ENCODE data around the gene CHCHD4. TPM values are rescaled to one million over a fixed set of nuclear protein-coding genes. Genes with fewer than 3 reads are reported as not detected.

Gene CHCHD4
- polyA plus RNA-seq, 3 donors, result 6.5 to 13.8 (median 13.6) TPM

- Mint-ChIP-seq H3K27ac (no peak overlapping the region), H3K36me3 (peaks cover 72 to 83% of the 10 kb centered on the region in 2 donors), H3K9me3 (no peaks in the 10 kb centered on the region), H3K4me1 (peaks cover 29% of the 10 kb centered on the region), H3K27me3 (ENCODE audit: low read depth in 3 of 3) (peaks cover 1 to 2% (median 2%) of the 10 kb centered on the region in 3 donors), H3K4me3 (no peak overlapping the region)
- Histone ChIP-seq H3K79me2 (ENCODE audit: insufficient read depth, low read length) (peaks cover 38% of the 10 kb centered on the region), H3K27me3 (ENCODE audit: control insufficient read depth in 2 of 2, insufficient read depth in 2 of 2, low read length in 2 of 2) (no peaks in the 10 kb centered on the region), H3K36me3 (replicated peaks in 1 of 2; ENCODE audit: control insufficient read depth in 1 of 2, insufficient read depth in 2 of 2, low read length in 2 of 2) (peaks cover 58 to 81% of the 10 kb centered on the region in 2 donors), H3K4me3 (replicated peaks in 1 of 3; ENCODE audit: low read depth in 2 of 3, low read length in 3 of 3) (no peak overlapping the region), H3K9ac (ENCODE audit: insufficient read depth, low read length, poor library complexity, severe bottlenecking) (no peak overlapping the region), H2AFZ (ENCODE audit: insufficient read depth, low read depth, low read length, poor library complexity, severe bottlenecking) (no peak overlapping the region), H3K4me1 (ENCODE audit: control insufficient read depth in 1 of 2, insufficient read depth in 2 of 2, low read length in 2 of 2) (peaks cover 15 to 16% of the 10 kb centered on the region in 2 donors), H3K4me2 (replicated peaks; ENCODE audit: extremely low read depth, low read length, poor library complexity, severe bottlenecking) (no peak overlapping the region), H4K20me1 (ENCODE audit: insufficient read depth, low read length) (peaks cover 45% of the 10 kb centered on the region), H3K27ac (ENCODE audit: low read depth in 1 of 2, low read length in 2 of 2) (no peak overlapping the region), H3K9me3 (replicated peaks in 1 of 2; ENCODE audit: control insufficient read depth in 1 of 2, insufficient read depth in 1 of 2, low read length in 2 of 2) (no peaks in the 10 kb centered on the region)
- intact Hi-C loops (cut with micrococcal nuclease), result no loop called here
- no CpG with 5 or more reads among the region's 4 CpGs for WGBS (ENCODE audit: insufficient coverage)
- no peak for DNase-seq
- TF ChIP-seq, protein P1, sequence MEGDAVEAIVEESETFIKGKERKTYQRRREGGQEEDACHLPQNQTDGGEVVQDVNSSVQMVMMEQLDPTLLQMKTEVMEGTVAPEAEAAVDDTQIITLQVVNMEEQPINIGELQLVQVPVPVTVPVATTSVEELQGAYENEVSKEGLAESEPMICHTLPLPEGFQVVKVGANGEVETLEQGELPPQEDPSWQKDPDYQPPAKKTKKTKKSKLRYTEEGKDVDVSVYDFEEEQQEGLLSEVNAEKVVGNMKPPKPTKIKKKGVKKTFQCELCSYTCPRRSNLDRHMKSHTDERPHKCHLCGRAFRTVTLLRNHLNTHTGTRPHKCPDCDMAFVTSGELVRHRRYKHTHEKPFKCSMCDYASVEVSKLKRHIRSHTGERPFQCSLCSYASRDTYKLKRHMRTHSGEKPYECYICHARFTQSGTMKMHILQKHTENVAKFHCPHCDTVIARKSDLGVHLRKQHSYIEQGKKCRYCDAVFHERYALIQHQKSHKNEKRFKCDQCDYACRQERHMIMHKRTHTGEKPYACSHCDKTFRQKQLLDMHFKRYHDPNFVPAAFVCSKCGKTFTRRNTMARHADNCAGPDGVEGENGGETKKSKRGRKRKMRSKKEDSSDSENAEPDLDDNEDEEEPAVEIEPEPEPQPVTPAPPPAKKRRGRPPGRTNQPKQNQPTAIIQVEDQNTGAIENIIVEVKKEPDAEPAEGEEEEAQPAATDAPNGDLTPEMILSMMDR (IDR thresholded peaks at IDR 0.05), result no peak
Observed at GRCh38 chr3:14130230-14130629, 5.6 kb upstream of the CHCHD4 start.

DNA sequence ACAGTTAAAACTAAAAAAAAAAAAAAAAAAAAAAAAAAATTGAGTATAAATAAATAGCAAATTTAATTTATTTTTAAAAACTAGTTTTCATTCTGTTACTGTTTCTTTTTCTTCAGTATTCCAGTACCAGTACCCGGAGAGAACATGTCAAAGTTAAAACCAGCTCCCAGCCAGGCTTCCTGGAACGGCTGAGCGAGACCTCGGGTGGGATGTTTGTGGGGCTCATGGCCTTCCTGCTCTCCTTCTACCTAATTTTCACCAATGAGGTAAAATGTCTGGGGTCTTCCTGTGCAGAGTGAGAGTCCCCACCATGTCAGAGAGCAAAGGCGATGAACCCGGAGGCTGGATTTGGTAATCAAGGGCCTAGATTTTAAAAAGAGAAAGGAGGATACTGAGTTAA lies 4.6 kb upstream of the CHCHD4 start:
- WGBS (ENCODE audit: insufficient coverage), result no CpG with 5 or more reads among the region's 6 CpGs
- TF ChIP-seq, protein P1 (IDR thresholded peaks at IDR 0.05), result no peak
- peaks cover 29% of the 10 kb centered on the region for H3K4me1 Mint-ChIP-seq
- H3K4me3 Mint-ChIP-seq, result no peak overlapping the region
- intact Hi-C loops (cut with micrococcal nuclease), result loop anchor here in 1 of 2 donors (10.0 kb wide), 2 partner anchors 234 to 936 kb away; partner anchors contain the start of gene MRPS25
- Histone ChIP-seq H3K9me3 (replicated peaks in 1 of 2; ENCODE audit: control insufficient read depth in 1 of 2, insufficient read depth in 1 of 2, low read length in 2 of 2) (no peaks in the 10 kb centered on the region), H3K27ac (ENCODE audit: low read depth in 1 of 2, low read length in 2 of 2) (no peak overlapping the region), H3K4me3 (replicated peaks in 1 of 3; ENCODE audit: low read depth in 2 of 3, low read length in 3 of 3) (no peak overlapping the region), H3K36me3 (replicated peaks in 1 of 2; ENCODE audit: control insufficient read depth in 1 of 2, insufficient read depth in 2 of 2, low read length in 2 of 2) (peaks cover 49 to 71% of the 10 kb centered on the region in 2 donors), H3K4me1 (ENCODE audit: control insufficient read depth in 1 of 2, insufficient read depth in 2 of 2, low read length in 2 of 2) (peaks cover 15 to 17% of the 10 kb centered on the region in 2 donors), H4K20me1 (ENCODE audit: insufficient read depth, low read length) (peaks cover 47% of the 10 kb centered on the region), H2AFZ (ENCODE audit: insufficient read depth, low read depth, low read length, poor library complexity, severe bottlenecking) (no peak overlapping the region), H3K4me2 (replicated peaks; ENCODE audit: extremely low read depth, low read length, poor library complexity, severe bottlenecking) (no peak overlapping the region), H3K27me3 (ENCODE audit: control insufficient read depth in 2 of 2, insufficient read depth in 2 of 2, low read length in 2 of 2) (no peaks in the 10 kb centered on the region), H3K79me2 (ENCODE audit: insufficient read depth, low read length) (peaks cover 40% of the 10 kb centered on the region), H3K9ac (ENCODE audit: insufficient read depth, low read length, poor library complexity, severe bottlenecking) (no peak overlapping the region)
- no peak overlapping the region for H3K27ac Mint-ChIP-seq
- peaks cover 0 to 2% (median 1%) of the 10 kb centered on the region in 3 donors for H3K27me3 Mint-ChIP-seq (ENCODE audit: low read depth in 3 of 3)
- no peak for DNase-seq
- H3K9me3 Mint-ChIP-seq, result no peaks in the 10 kb centered on the region
- H3K36me3 Mint-ChIP-seq, result peaks cover 63 to 73% of the 10 kb centered on the region in 2 donors
